Measurements from ENCODE around the gene TXNRD2.

TXNRD2 gene

GRCh38 chr22:19941365-19942082 is at the start of gene TXNRD2, which contains the start of gene COMT:
TXNRD2 (minus strand) TSS chr22:19941818; CDS start chr22:19941803, 15 bp downstream.
COMT (plus strand) TSS chr22:19941772; CDS start chr22:19962527, 20,755 bp downstream.
- TF ChIP-seq CTCF (IDR thresholded peaks at IDR 0.05; ENCODE audit: low read depth, low read length, missing control alignments) = no peak
- H3K4me3 ChIP-seq (ENCODE audit: low read depth, low read length) = peak within 1 kb of the TSS; percentile 59
- no peak for DNase-seq (ENCODE audit: low read depth)
- in situ Hi-C loops (cut with HindIII; ENCODE audit: low sequenced_read_pairs) = no loop called here

- no peak overlapping the region for H3K4me3 ChIP-seq (ENCODE audit: low read depth, low read length)
- no peak for TF ChIP-seq CTCF (IDR thresholded peaks at IDR 0.05; ENCODE audit: low read depth, low read length, missing control alignments)
- DNase-seq (ENCODE audit: low read depth) = no peak
- in situ Hi-C loops (cut with HindIII; ENCODE audit: low sequenced_read_pairs) = no loop called here
Observed at GRCh38 chr22:19991395-19991644, 49.7 kb upstream of the TXNRD2 start.

- no peak for TF ChIP-seq CTCF (IDR thresholded peaks at IDR 0.05; ENCODE audit: low read depth, low read length, missing control alignments)
- no peak for DNase-seq (ENCODE audit: low read depth)
- H3K4me3 ChIP-seq (ENCODE audit: low read depth, low read length) = no peak overlapping the region
- in situ Hi-C loops (cut with HindIII; ENCODE audit: low sequenced_read_pairs) = no loop called here
Observed at GRCh38 chr22:19990609-19991394, 49.2 kb upstream of the TXNRD2 start.

GRCh38 chr22:19990188-19990587 is 48.6 kb upstream of the TXNRD2 start:
- no peak for TF ChIP-seq CTCF (IDR thresholded peaks at IDR 0.05; ENCODE audit: low read depth, low read length, missing control alignments)
- no peak for DNase-seq (ENCODE audit: low read depth)

GRCh38 chr22:19989725-19990067 is 48.1 kb upstream of the TXNRD2 start:
- TF ChIP-seq CTCF (IDR thresholded peaks at IDR 0.05; ENCODE audit: low read depth, low read length, missing control alignments) = no peak
- no peak overlapping the region for H3K4me3 ChIP-seq (ENCODE audit: low read depth, low read length)
- in situ Hi-C loops (cut with HindIII; ENCODE audit: low sequenced_read_pairs) = no loop called here
- DNase-seq (ENCODE audit: low read depth) = no peak

More at GRCh38 chr22:19990188-19990587, 48.6 kb upstream of the TXNRD2 start:
- in situ Hi-C loops (cut with HindIII; ENCODE audit: low sequenced_read_pairs) = no loop called here
- no peak overlapping the region for H3K4me3 ChIP-seq (ENCODE audit: low read depth, low read length)

GRCh38 chr22:19988965-19989724 is 47.5 kb upstream of the TXNRD2 start:
- H3K4me3 ChIP-seq (ENCODE audit: low read depth, low read length) = no peak overlapping the region
- DNase-seq (ENCODE audit: low read depth) = no peak
- in situ Hi-C loops (cut with HindIII; ENCODE audit: low sequenced_read_pairs) = no loop called here
- TF ChIP-seq CTCF (IDR thresholded peaks at IDR 0.05; ENCODE audit: low read depth, low read length, missing control alignments) = no peak
